Measurements from ENCODE around the gene RBM4B.
A peak's percentile ranks its signal among the peaks of the same experiment; 100 is the strongest.
"Not testable (repeated sequence)": the region's sequence is repeated elsewhere in the genome, so short reads cannot be mapped to it uniquely, and the experiment has no call there.

The RBM4B gene

GRCh38 chr11:66677599-66678375 lies at the start of gene RBM4B:
RBM4B (minus strand) TSS chr11:66677887; CDS start chr11:66677079, 808 bp downstream.
- peak; percentile 88 for DNase-seq (ENCODE audit: low spot score)

- DNase-seq (ENCODE audit: low spot score) = no peak
These were observed 48.0 kb upstream of the RBM4B start for GRCh38 chr11:66725647-66726046.

DNA sequence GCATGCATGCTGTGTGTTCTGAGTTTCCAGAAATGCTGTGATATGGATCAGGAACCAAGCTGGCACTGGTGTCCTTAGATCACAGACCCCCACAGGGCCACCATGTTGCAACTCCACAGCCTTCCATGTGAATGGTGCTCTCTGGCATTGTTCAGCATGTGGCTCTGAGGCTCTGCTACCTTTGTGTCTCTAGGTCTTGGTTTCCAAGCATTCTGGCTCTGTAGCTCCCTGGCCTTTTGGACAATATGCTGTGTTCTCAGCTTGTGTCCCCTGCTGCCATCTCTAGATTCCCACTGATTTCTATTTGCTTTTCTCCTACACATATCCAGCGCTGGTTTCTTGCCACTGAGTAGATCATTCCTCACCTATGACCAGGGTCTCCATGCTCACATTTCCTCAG lies 47.4 kb upstream of the RBM4B start:
- no peak for DNase-seq (ENCODE audit: low spot score)

DNA sequence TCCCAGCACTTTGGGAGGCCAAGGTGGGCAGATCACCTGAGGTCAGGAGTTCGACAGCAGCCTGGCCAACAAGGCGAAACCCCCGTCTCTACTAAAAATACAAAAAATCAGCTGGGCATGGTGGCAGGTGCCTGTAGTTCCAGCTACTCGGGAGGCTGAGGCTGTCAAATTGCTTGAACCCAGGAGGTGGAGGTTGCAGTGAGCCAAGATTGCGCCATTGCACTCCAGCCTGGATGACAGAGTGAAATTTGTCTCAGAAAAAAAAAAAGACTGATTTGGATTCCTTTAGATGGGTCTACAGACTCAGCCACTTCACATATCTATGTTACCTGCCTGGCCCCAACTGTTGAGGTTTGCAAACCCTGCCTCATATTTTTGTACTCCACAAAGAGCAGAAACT lies 46.5 kb upstream of the RBM4B start:
- DNase-seq (ENCODE audit: low spot score) = not testable (repeated sequence)

GRCh38 chr11:66723693-66724092 lies 46.0 kb upstream of the RBM4B start:
- DNase-seq (ENCODE audit: low spot score) = no peak

DNA sequence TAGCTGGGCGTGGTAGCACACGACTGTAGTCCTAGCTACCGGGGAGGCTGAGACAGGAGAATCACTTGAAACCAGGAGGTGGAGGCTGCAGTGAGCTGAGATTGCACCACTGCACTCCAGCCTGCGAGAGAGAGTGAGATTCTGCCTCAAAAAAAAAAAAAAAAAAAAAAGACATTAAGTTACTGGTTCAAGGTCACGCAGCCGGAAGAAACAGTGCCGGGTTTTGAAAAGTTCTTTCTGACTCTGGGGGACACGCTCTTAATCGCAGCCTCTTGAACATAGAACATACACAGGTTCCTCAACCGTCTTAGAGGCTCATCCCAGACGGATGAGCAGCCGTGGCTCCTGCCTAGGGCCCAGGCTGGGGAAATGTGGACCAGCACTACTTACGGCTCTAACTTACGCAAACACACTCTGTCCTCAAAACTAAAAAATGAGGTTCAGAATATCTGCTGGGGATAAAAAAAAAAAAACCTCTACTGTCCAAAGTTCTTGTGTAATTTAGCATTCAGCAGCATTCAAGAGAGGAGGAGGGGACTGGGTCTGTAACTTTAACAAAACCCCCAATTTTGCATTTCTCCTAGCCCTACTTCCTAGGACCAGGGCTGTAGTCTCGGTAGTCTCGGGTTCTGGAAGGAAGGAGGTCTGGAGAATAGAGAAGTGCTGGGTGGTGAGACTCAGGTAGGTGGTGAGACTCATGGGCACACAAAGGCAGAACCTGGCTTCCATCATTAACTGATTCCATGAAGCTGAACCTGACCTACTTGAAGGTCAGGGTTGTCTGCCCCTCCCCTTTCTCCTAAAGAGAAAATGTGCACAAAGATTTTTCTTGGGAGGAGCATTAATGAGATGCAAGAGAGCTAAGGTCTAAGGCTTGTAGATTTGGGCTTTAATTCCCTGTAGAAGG lies 45.3 kb upstream of the RBM4B start:
- DNase-seq (ENCODE audit: low spot score) = no peak

DNA sequence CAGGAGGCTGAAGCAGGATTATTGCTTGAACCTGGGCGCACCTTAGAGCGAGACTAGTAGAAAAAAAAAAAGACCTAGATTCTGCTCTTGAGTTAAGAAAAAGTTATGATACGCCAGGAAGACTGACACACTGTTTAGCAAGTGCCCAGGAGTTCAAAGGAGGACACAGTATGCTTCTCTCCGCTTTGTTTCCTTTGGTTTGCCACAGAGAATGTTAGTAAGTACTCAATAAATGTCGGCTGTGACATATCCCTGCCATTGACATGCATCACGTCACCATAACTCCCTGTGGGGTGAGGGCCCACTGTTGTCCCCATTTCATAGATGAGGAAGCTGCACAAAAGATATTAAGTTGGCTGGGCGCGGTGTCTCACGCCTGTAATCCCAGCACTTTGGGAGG lies 44.3 kb upstream of the RBM4B start:
- no peak for DNase-seq (ENCODE audit: low spot score)

- no peak for DNase-seq (ENCODE audit: low spot score)
These were observed 43.3 kb upstream of the RBM4B start for GRCh38 chr11:66720899-66721470.

- no peak for DNase-seq (ENCODE audit: low spot score)
These were observed 42.7 kb upstream of the RBM4B start for GRCh38 chr11:66720223-66720898.

GRCh38 chr11:66719111-66719872 lies 41.6 kb upstream of the RBM4B start:
- no peak for DNase-seq (ENCODE audit: low spot score)

- DNase-seq (ENCODE audit: low spot score) = no peak
These were observed 40.8 kb upstream of the RBM4B start for GRCh38 chr11:66718320-66718971.

DNA sequence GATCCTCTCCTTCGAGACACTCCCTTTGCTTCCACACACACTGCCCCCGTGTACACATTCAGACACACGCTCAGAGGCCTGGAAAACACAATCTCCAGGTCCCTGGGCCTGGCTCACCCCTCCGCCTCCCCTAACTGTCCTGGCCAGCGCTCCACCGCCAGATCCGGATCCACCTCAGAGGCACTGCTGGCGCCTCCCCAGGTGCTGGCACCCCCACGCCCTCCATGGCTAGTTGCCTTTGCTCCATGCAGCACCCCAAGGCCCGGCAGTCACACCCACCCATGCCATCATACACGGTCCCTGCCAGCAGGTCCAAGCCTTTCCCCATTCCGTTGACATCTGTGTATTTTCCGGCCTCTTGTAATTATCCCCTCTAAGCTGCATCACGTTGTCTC lies 40.2 kb upstream of the RBM4B start:
- no peak for DNase-seq (ENCODE audit: low spot score)

DNA sequence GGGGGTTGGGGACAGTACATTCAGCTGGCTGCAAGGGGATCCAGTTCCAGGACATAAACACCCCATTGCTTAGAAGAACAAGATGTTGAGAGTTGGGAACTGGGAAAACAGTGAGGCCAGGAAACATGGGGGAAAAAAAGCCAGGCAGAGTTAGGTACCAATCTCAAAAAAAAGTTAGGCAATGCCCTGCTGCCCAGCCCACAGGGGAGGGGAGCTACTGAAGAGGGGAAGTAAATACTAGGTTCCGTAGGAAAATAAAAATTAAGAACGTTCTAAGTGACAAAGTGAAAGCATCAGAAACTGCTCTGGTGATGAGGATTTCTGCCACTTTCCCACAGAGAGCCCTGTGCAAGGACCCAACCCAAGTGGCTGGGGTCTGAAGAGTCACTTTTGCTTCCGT lies 39.3 kb upstream of the RBM4B start:
- no peak for DNase-seq (ENCODE audit: low spot score)

GRCh38 chr11:66715346-66716085 lies 37.8 kb upstream of the RBM4B start:
- DNase-seq (ENCODE audit: low spot score) = no peak

GRCh38 chr11:66713746-66714480 lies 36.2 kb upstream of the RBM4B start:
- DNase-seq (ENCODE audit: low spot score) = no peak

- DNase-seq (ENCODE audit: low spot score) = no peak
These were observed 32.8 kb upstream of the RBM4B start for GRCh38 chr11:66710384-66710930.

GRCh38 chr11:66708701-66709100 lies 31.0 kb upstream of the RBM4B start:
- no peak for DNase-seq (ENCODE audit: low spot score)

DNA sequence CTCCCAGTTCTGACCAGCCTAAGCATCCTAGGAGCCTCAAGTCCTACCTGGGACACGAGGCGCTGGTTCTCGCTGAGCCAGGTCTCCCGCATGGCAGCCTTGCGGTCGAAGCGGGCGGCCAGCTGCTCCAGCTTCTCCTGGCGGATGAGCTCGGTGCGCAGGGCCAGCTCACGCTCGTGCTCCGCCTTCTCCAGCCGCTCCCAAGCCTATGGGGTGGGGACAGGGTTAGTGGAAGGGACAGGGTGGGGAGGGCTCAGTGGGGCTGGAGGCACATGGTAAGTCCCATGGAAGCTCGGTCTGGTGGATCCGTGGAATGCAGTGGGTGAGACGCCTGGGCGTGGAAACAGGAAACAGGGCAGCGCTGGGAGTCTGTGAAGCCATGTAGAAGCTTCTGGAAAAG lies 30.4 kb upstream of the RBM4B start:
- no peak for DNase-seq (ENCODE audit: low spot score)

GRCh38 chr11:66707486-66707885 lies 29.8 kb upstream of the RBM4B start:
- no peak for DNase-seq (ENCODE audit: low spot score)
